ENCODE results near the gene MYH11. TPM values are rescaled to one million over a fixed set of nuclear protein-coding genes. Genes with fewer than 3 reads are reported as not detected.

Gene MYH11
- total RNA-seq, 1 donor from 2014 or later: 0.07 TPM

GRCh38 chr16:15737140-15737644 is 119.6 kb downstream of the MYH11 start:
- Histone ChIP-seq H3F3A (ENCODE audit: low read depth) (no peaks in the 10 kb centered on the region), H3K4me2 (no peak overlapping the region), H3K36me3 (no peaks in the 10 kb centered on the region), H3K27me3 (no peaks in the 10 kb centered on the region), H4K20me1 (ENCODE audit: low read depth) (no peaks in the 10 kb centered on the region), H2AFZ (replicated peaks) (no peak overlapping the region), H3K9me3 (ENCODE audit: low read depth) (no peaks in the 10 kb centered on the region), H3K4me1 (no peaks in the 10 kb centered on the region), H3K27ac (no peak overlapping the region), H3K79me2 (ENCODE audit: low read depth) (no peaks in the 10 kb centered on the region), H3K9ac (no peak overlapping the region), H3K4me3 (no peak overlapping the region)
- Mint-ChIP-seq H3K4me1 (no peaks in the 10 kb centered on the region), H3K4me3 (no peak overlapping the region), H3K36me3 (no peaks in the 10 kb centered on the region), H3K9me3 (no peaks in the 10 kb centered on the region), H3K27ac (no peak overlapping the region), H3K27me3 (ENCODE audit: insufficient read depth, low read depth) (peaks cover 8% of the 10 kb centered on the region)
- no peak for DNase-seq (ENCODE audit: low spot score)
- no peak for TF ChIP-seq EZH2 (IDR thresholded peaks at IDR 0.05)
- no peak for TF ChIP-seq EZH2phosphoT487 (IDR thresholded peaks at IDR 0.05)
- TF ChIP-seq CTCF (IDR thresholded peaks at IDR 0.05): no peak

- Histone ChIP-seq H3K27ac (no peak overlapping the region), H3K9ac (no peak overlapping the region), H3F3A (ENCODE audit: low read depth) (no peaks in the 10 kb centered on the region), H3K4me1 (no peaks in the 10 kb centered on the region), H3K79me2 (ENCODE audit: low read depth) (no peaks in the 10 kb centered on the region), H3K4me3 (no peak overlapping the region), H4K20me1 (ENCODE audit: low read depth) (no peaks in the 10 kb centered on the region), H2AFZ (replicated peaks) (no peak overlapping the region), H3K27me3 (no peaks in the 10 kb centered on the region), H3K36me3 (no peaks in the 10 kb centered on the region), H3K9me3 (ENCODE audit: low read depth) (no peaks in the 10 kb centered on the region), H3K4me2 (no peak overlapping the region)
- H3K27ac Mint-ChIP-seq: no peak overlapping the region
- no peak for TF ChIP-seq CTCF (IDR thresholded peaks at IDR 0.05)
- no peak for TF ChIP-seq EZH2phosphoT487 (IDR thresholded peaks at IDR 0.05)
- no peak for TF ChIP-seq EZH2 (IDR thresholded peaks at IDR 0.05)
- no peak overlapping the region for H3K4me3 Mint-ChIP-seq
- no peaks in the 10 kb centered on the region for H3K9me3 Mint-ChIP-seq
- no peaks in the 10 kb centered on the region for H3K36me3 Mint-ChIP-seq
- peaks cover 6% of the 10 kb centered on the region for H3K27me3 Mint-ChIP-seq (ENCODE audit: insufficient read depth, low read depth)
- DNase-seq (ENCODE audit: low spot score): peak; percentile 5
- no peaks in the 10 kb centered on the region for H3K4me1 Mint-ChIP-seq
Observed at GRCh38 chr16:15736529-15736928, 120.3 kb downstream of the MYH11 start.

GRCh38 chr16:15735610-15736009 is 121.2 kb downstream of the MYH11 start:
- Histone ChIP-seq H3K27ac (no peak overlapping the region), H3K4me1 (no peaks in the 10 kb centered on the region), H2AFZ (replicated peaks) (no peak overlapping the region), H3K36me3 (no peaks in the 10 kb centered on the region), H3K4me2 (no peak overlapping the region), H3K9me3 (ENCODE audit: low read depth) (no peaks in the 10 kb centered on the region), H3K9ac (no peak overlapping the region), H3K79me2 (ENCODE audit: low read depth) (no peaks in the 10 kb centered on the region), H4K20me1 (ENCODE audit: low read depth) (no peaks in the 10 kb centered on the region), H3K4me3 (no peak overlapping the region), H3F3A (ENCODE audit: low read depth) (no peaks in the 10 kb centered on the region), H3K27me3 (no peaks in the 10 kb centered on the region)
- H3K36me3 Mint-ChIP-seq: no peaks in the 10 kb centered on the region
- no peak for DNase-seq (ENCODE audit: low spot score)
- H3K27me3 Mint-ChIP-seq (ENCODE audit: insufficient read depth, low read depth): peaks cover 6% of the 10 kb centered on the region
- no peaks in the 10 kb centered on the region for H3K4me1 Mint-ChIP-seq
- H3K27ac Mint-ChIP-seq: no peak overlapping the region
- no peak overlapping the region for H3K4me3 Mint-ChIP-seq
- TF ChIP-seq EZH2 (IDR thresholded peaks at IDR 0.05): no peak
- H3K9me3 Mint-ChIP-seq: no peaks in the 10 kb centered on the region

- no peaks in the 10 kb centered on the region for H3F3A ChIP-seq (ENCODE audit: low read depth)
- H3K27ac Mint-ChIP-seq: no peak overlapping the region
- H3K4me3 Mint-ChIP-seq: no peak overlapping the region
Observed at GRCh38 chr16:15732416-15732815, 124.4 kb downstream of the MYH11 start.

More at GRCh38 chr16:15732416-15732815, 124.4 kb downstream of the MYH11 start:
- Histone ChIP-seq H3K79me2 (ENCODE audit: low read depth) (no peaks in the 10 kb centered on the region), H3K4me2 (no peak overlapping the region), H3K9me3 (ENCODE audit: low read depth) (no peaks in the 10 kb centered on the region), H3K27me3 (no peaks in the 10 kb centered on the region), H2AFZ (replicated peaks) (no peak overlapping the region), H4K20me1 (ENCODE audit: low read depth) (no peaks in the 10 kb centered on the region), H3K9ac (no peak overlapping the region), H3K36me3 (no peaks in the 10 kb centered on the region), H3K27ac (no peak overlapping the region), H3K4me1 (no peaks in the 10 kb centered on the region), H3K4me3 (no peak overlapping the region)
- Mint-ChIP-seq H3K4me1 (no peaks in the 10 kb centered on the region), H3K9me3 (no peaks in the 10 kb centered on the region), H3K27me3 (ENCODE audit: insufficient read depth, low read depth) (peaks cover 6% of the 10 kb centered on the region), H3K36me3 (no peaks in the 10 kb centered on the region)
- TF ChIP-seq EZH2phosphoT487 (IDR thresholded peaks at IDR 0.05) (no peak), EZH2 (IDR thresholded peaks at IDR 0.05) (no peak), CTCF (IDR thresholded peaks at IDR 0.05) (no peak)
- no peak for DNase-seq (ENCODE audit: low spot score)

All from neural progenitor cell (in vitro differentiated cells).